Peyer's patch (tissue), 4 donors: ENCODE results near the gene PRR4. TPM values are rescaled to one million over a fixed set of nuclear protein-coding genes. Genes with fewer than 3 reads are reported as not detected.

Experiments used
- DNase-seq, 3 donors: peaks; one replicate each; pipeline ENCODE4 v3.0.0-alpha.2; 2017 to 2019
- H3K27ac ChIP-seq, 4 donors: fragments of 200-600 bp; sonication (generic); one replicate each; pipeline ENCODE4 v1.5.1; 2016 to 2019
- H3K27me3 ChIP-seq, 2 donors: fragments of 200-600 bp; sonication (generic); one replicate each; pipeline ENCODE4 v1.5.1; 2019
- H3K36me3 ChIP-seq, 3 donors: fragments of 200-600 bp; sonication (generic); one replicate each; pipeline ENCODE4 v1.5.1; 2016 to 2019
- H3K4me1 ChIP-seq, 4 donors: fragments of 200-600 bp; sonication (generic); one replicate each; pipeline ENCODE4 v1.5.1; 2016 to 2019
- H3K4me3 ChIP-seq, 4 donors: fragments of 200-600 bp; sonication (generic); 1 replicate in 3 of 4; 2 replicates in 1 of 4; pipeline ENCODE4 v1.5.1; 2016 to 2019; ENCODE audit warnings: mild to moderate bottlenecking in 1 of 4
- H3K9me3 ChIP-seq, 4 donors: fragments of 200-600 bp; sonication (generic); one replicate each; pipeline ENCODE4 v1.5.1; 2016 to 2019; ENCODE audit warnings: mild to moderate bottlenecking in 1 of 4
- CTCF ChIP-seq, 6 experiments: fragments of 450-650 bp in 4 of 6; fragments of 200-600 bp in 2 of 6; sonication (generic) in 1 of 6; IDR thresholded peaks; one replicate each; pipeline ENCODE4 v1.5.1; 2017 to 2019; ENCODE audit warnings: antibody characterized with exemption in 6 of 6, mild to moderate bottlenecking in 3 of 6, moderate library complexity in 1 of 6
- POLR2A ChIP-seq, 2 donors: fragments of 450-650 bp; IDR thresholded peaks; one replicate each; pipeline ENCODE4 v1.5.1; 2017; ENCODE audit warnings: antibody characterized with exemption in 2 of 2, mild to moderate bottlenecking in 2 of 2, moderate library complexity in 2 of 2
- total RNA-seq, 4 donors: library from RNA; depleted of rRNA; stranded (reverse); fragments of >200 nt; gene quantifications; one replicate each; pipeline ENCODE4 v1.1.0, GENCODE V29; 2016

PRR4 gene
- total RNA-seq, 4 donors from 2014 or later: 5.4 to 10.2 (median 5.8) TPM; not detected in 1

GRCh38 chr12:10853776-10854175, 4.5 kb upstream of the PRR4 start:
- Histone ChIP-seq H3K9me3 (peaks cover 0 to 12% (median 2%) of the 10 kb centered on the region in 4 donors), H3K27ac (no peak overlapping the region), H3K36me3 (peaks cover 0 to 5% (median 0%) of the 10 kb centered on the region in 3 donors), H3K27me3 (no peaks in the 10 kb centered on the region), H3K4me3 (no peak overlapping the region), H3K4me1 (no peaks in the 10 kb centered on the region)
- DNase-seq: no peak
- no peak for TF ChIP-seq CTCF (IDR thresholded peaks at IDR 0.05)
- no peak for TF ChIP-seq POLR2A (IDR thresholded peaks at IDR 0.05)

GRCh38 chr12:10851243-10851858, 2.1 kb upstream of the PRR4 start:
- no peak overlapping the region for H3K27ac ChIP-seq

GRCh38 chr12:10847744-10848143, 1.5 kb downstream of the PRR4 start:
- TF ChIP-seq POLR2A (IDR thresholded peaks at IDR 0.05) (no peak), CTCF (IDR thresholded peaks at IDR 0.05) (no peak)
- no peak overlapping the region for H3K4me3 ChIP-seq
- no peak for DNase-seq
- no peak overlapping the region for H3K27ac ChIP-seq
- no peaks in the 10 kb centered on the region for H3K4me1 ChIP-seq
- no peaks in the 10 kb centered on the region for H3K9me3 ChIP-seq
- no peaks in the 10 kb centered on the region for H3K36me3 ChIP-seq
- no peaks in the 10 kb centered on the region for H3K27me3 ChIP-seq

More at GRCh38 chr12:10851243-10851858, 2.1 kb upstream of the PRR4 start:
- Histone ChIP-seq H3K9me3 (peaks cover 0 to 7% (median 0%) of the 10 kb centered on the region in 4 donors), H3K27me3 (no peaks in the 10 kb centered on the region), H3K36me3 (no peaks in the 10 kb centered on the region), H3K4me3 (no peak overlapping the region), H3K4me1 (no peaks in the 10 kb centered on the region)
- TF ChIP-seq CTCF (IDR thresholded peaks at IDR 0.05) (no peak), POLR2A (IDR thresholded peaks at IDR 0.05) (no peak)
- DNase-seq: no peak

GRCh38 chr12:10842862-10843261, 6.4 kb downstream of the PRR4 start:
- Histone ChIP-seq H3K9me3 (no peaks in the 10 kb centered on the region), H3K27ac (no peak overlapping the region), H3K27me3 (no peaks in the 10 kb centered on the region), H3K4me3 (no peak overlapping the region), H3K36me3 (no peaks in the 10 kb centered on the region), H3K4me1 (no peaks in the 10 kb centered on the region)
- TF ChIP-seq CTCF (IDR thresholded peaks at IDR 0.05) (no peak), POLR2A (IDR thresholded peaks at IDR 0.05) (no peak)
- DNase-seq: no peak

- no peaks in the 10 kb centered on the region for H3K36me3 ChIP-seq
- no peak overlapping the region for H3K27ac ChIP-seq
- no peak overlapping the region for H3K4me3 ChIP-seq
- TF ChIP-seq POLR2A (IDR thresholded peaks at IDR 0.05) (no peak), CTCF (IDR thresholded peaks at IDR 0.05) (no peak)
- no peaks in the 10 kb centered on the region for H3K9me3 ChIP-seq
- no peak for DNase-seq
- H3K27me3 ChIP-seq: no peaks in the 10 kb centered on the region
- H3K4me1 ChIP-seq: no peaks in the 10 kb centered on the region
Measured at GRCh38 chr12:10838461-10838860, 10.8 kb downstream of the PRR4 start.

GRCh38 chr12:10829994-10830393, 19.3 kb downstream of the PRR4 start:
- H3K36me3 ChIP-seq: no peaks in the 10 kb centered on the region
- no peak overlapping the region for H3K27ac ChIP-seq
- no peaks in the 10 kb centered on the region for H3K9me3 ChIP-seq
- H3K4me1 ChIP-seq: no peaks in the 10 kb centered on the region
- TF ChIP-seq CTCF (IDR thresholded peaks at IDR 0.05) (no peak), POLR2A (IDR thresholded peaks at IDR 0.05) (no peak)
- no peaks in the 10 kb centered on the region for H3K27me3 ChIP-seq
- no peak for DNase-seq
- no peak overlapping the region for H3K4me3 ChIP-seq
